ENCODE data around the gene NUMA1.
A peak's percentile ranks its signal among the peaks of the same experiment; 100 is the strongest.

The NUMA1 gene

GRCh38 chr11:72100462-72100861 is 20.1 kb upstream of the NUMA1 start:
- TF ChIP-seq, protein P1, sequence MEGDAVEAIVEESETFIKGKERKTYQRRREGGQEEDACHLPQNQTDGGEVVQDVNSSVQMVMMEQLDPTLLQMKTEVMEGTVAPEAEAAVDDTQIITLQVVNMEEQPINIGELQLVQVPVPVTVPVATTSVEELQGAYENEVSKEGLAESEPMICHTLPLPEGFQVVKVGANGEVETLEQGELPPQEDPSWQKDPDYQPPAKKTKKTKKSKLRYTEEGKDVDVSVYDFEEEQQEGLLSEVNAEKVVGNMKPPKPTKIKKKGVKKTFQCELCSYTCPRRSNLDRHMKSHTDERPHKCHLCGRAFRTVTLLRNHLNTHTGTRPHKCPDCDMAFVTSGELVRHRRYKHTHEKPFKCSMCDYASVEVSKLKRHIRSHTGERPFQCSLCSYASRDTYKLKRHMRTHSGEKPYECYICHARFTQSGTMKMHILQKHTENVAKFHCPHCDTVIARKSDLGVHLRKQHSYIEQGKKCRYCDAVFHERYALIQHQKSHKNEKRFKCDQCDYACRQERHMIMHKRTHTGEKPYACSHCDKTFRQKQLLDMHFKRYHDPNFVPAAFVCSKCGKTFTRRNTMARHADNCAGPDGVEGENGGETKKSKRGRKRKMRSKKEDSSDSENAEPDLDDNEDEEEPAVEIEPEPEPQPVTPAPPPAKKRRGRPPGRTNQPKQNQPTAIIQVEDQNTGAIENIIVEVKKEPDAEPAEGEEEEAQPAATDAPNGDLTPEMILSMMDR (conservative IDR thresholded peaks at IDR 0.05; ENCODE audit: low read length): no peak
- no peak for DNase-seq (ENCODE audit: low read depth)
- no peak overlapping the region for H3K4me3 ChIP-seq (ENCODE audit: low read length)

GRCh38 chr11:72100009-72100408 is 19.7 kb upstream of the NUMA1 start:
- no peak for DNase-seq (ENCODE audit: low read depth)
- H3K4me3 ChIP-seq (ENCODE audit: low read length): no peak overlapping the region
- TF ChIP-seq, protein P1 (conservative IDR thresholded peaks at IDR 0.05; ENCODE audit: low read length): no peak

GRCh38 chr11:72098741-72099140 is 18.4 kb upstream of the NUMA1 start:
- TF ChIP-seq, protein P1 (conservative IDR thresholded peaks at IDR 0.05; ENCODE audit: low read length): no peak
- no peak overlapping the region for H3K4me3 ChIP-seq (ENCODE audit: low read length)
- no peak for DNase-seq (ENCODE audit: low read depth)

DNA sequence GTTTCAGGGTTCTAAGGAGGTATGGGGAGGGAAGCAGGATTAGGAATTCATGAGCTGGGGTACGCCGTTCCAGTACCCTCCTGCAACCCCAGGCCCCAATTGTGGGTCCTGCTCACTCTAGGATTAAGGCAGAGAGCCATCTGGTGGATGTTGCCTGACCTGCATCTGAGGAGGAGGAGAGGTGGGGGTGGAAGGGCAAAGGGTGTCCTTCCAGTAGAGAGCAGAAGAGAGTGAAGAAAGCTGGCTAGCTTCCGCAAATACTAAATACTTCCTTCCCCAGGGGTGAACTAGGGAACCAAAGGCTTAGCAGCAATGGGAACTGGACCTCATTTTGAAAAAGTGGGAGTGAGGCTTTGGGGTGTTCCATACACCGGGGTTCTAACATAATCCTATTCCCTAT is 10.9 kb upstream of the NUMA1 start:
- H3K4me3 ChIP-seq (ENCODE audit: low read length): no peak overlapping the region
- peak; percentile 66 for DNase-seq (ENCODE audit: low read depth)
- TF ChIP-seq, protein P1 (conservative IDR thresholded peaks at IDR 0.05; ENCODE audit: low read length): peak; percentile 92

- DNase-seq (ENCODE audit: low read depth): peak; percentile 23
- H3K4me3 ChIP-seq (ENCODE audit: low read length): no peak overlapping the region
- TF ChIP-seq, protein P1 (conservative IDR thresholded peaks at IDR 0.05; ENCODE audit: low read length): no peak
Observed at GRCh38 chr11:72088076-72088808, 7.9 kb upstream of the NUMA1 start.

GRCh38 chr11:72085621-72086351 is 5.4 kb upstream of the NUMA1 start:
- H3K4me3 ChIP-seq (ENCODE audit: low read length): no peak overlapping the region
- TF ChIP-seq, protein P1 (conservative IDR thresholded peaks at IDR 0.05; ENCODE audit: low read length): no peak
- DNase-seq (ENCODE audit: low read depth): no peak

DNA sequence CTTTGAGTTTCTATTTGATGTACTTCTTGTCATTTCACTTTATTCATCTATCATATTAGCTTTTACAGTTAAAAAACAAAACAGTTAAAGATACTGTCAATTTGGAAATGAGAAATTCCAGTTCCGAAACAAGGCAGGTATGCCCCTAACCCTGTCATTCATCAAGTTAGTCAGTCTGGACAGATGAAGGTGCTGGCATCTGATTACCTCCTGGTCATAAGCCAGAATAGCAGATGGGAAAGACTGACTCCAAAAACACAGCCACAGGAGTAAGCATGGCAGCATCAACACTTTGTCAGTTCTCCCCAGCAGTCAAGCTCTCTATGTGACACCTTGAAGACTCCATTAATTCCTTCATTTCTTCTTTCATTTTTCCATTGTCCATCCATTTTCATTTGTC is 4.6 kb upstream of the NUMA1 start:
- TF ChIP-seq, protein P1 (conservative IDR thresholded peaks at IDR 0.05; ENCODE audit: low read length): no peak
- no peak for DNase-seq (ENCODE audit: low read depth)
- no peak overlapping the region for H3K4me3 ChIP-seq (ENCODE audit: low read length)

All from AG10803 (cell line).